C4-2B (cell line): ENCODE results near the gene MAPRE2.

Source experiments
- CTCF ChIP-seq: fragments of 450-650 bp; conservative IDR thresholded peaks from 2 replicates; pipeline ENCODE4 v1.5.1; 2017; ENCODE audit warnings: mild to moderate bottlenecking
- ZFX ChIP-seq: fragments of 450-650 bp; IDR thresholded peaks from 2 replicates; pipeline ENCODE4 v1.6.1; 2017

- TF ChIP-seq ZFX (no peak), CTCF (no peak)
Observed at GRCh38 chr18:35128675-35129074, 87.5 kb downstream of the MAPRE2 start.
